Prostate gland (tissue), 2 donors: Measurements from ENCODE around the gene LBHD2.

Experiments
- CTCF ChIP-seq, 4 experiments: fragments of 200-600 bp in 2 of 4; fragments of 450-650 bp in 2 of 4; sonication (generic) in 2 of 4; IDR thresholded peaks; 1 replicate in 3 of 4; 2 replicates in 1 of 4; pipeline ENCODE4 v1.5.1; 2016 to 2019; ENCODE audit warnings: antibody characterized with exemption in 4 of 4, mild to moderate bottlenecking in 2 of 4, moderate library complexity in 2 of 4
- POLR2AphosphoS5 ChIP-seq: sonication (generic); formaldehyde crosslinking; IDR thresholded peaks from one replicate; pipeline ENCODE4 v1.6.1; 2017; ENCODE audit warnings: antibody characterized with exemption

- TF ChIP-seq POLR2AphosphoS5 (no peak), CTCF (IDR thresholded peaks at IDR 0.05) (no peak)
Observed at GRCh38 chr14:103118018-103118662, 34.1 kb downstream of the LBHD2 start.
